ENCODE results near the gene TSC22D1.

DNA sequence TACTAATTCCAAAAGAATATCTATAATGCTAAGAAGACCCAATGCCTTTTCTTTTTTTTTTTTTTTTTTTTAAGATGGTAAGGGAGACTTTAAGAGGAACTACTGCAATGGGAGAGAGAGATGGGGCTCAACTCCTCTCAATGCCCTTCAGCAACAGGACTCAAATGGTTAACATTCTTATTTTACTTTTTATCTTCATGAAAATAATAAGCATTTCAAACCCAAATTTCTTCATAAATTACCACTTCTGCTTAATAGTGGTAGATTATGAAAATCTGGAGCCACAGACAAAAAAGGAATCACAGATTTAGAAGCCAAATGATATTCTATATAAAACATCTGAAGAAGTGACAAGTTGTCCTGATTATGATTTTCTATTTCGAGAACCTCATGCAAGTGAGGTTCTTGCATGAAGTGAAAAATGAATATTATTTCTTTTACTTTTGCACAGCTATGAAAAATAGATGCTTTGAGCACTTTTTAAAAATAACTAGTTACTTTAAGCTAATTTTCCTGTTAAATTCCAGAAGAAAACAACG is 128.3 kb downstream of the TSC22D1 start:
- TF ChIP-seq CTCF (IDR thresholded peaks at IDR 0.05): no peak
- TF ChIP-seq POLR2A (IDR thresholded peaks at IDR 0.05): no peak
